Upper lobe of left lung (tissue), 6 donors: ENCODE results near the gene SCN5A. TPM values are rescaled to one million over a fixed set of nuclear protein-coding genes. Genes with fewer than 3 reads are reported as not detected.
A peak's percentile ranks its signal among the peaks of the same experiment; 100 is the strongest.

ENCODE experiments used
- ATAC-seq, 2 donors: fragments of 200-7000 bp; cut with Tn5 transposase; one replicate each; pipeline ENCODE4 v1.9.1; 2022; ENCODE audit warnings: mild to moderate bottlenecking in 2 of 2, moderate library complexity in 2 of 2; ENCODE audit not compliant: low FRiP score in 2 of 2
- DNase-seq, 2 donors: peaks; one replicate each; pipeline ENCODE4 v3.0.0-alpha.2; 2019 to 2020
- H3K27ac ChIP-seq, 4 donors: fragments of 200-600 bp; sonication (generic); one replicate each; pipeline ENCODE4 v1.5.1; 2016 to 2019
- H3K27me3 ChIP-seq, 4 donors: fragments of 200-600 bp; sonication (generic); one replicate each; pipeline ENCODE4 v1.5.1; 2017 to 2019
- H3K36me3 ChIP-seq, 4 donors: fragments of 200-600 bp; sonication (generic); one replicate each; pipeline ENCODE4 v1.5.1; 2016 to 2019
- H3K4me1 ChIP-seq, 4 donors: fragments of 200-600 bp; sonication (generic); one replicate each; pipeline ENCODE4 v1.5.1; 2018 to 2019
- H3K4me3 ChIP-seq, 4 donors: fragments of 200-600 bp; sonication (generic); one replicate each; pipeline ENCODE4 v1.5.1; 2017 to 2019; ENCODE audit warnings: mild to moderate bottlenecking in 2 of 4, moderate library complexity in 1 of 4
- H3K9me3 ChIP-seq, 4 donors: fragments of 200-600 bp; sonication (generic); one replicate each; pipeline ENCODE4 v1.5.1; 2018 to 2019
- CTCF ChIP-seq, 6 experiments: fragments of 450-650 bp in 4 of 6; fragments of 200-600 bp in 2 of 6; sonication (generic) in 2 of 6; IDR thresholded peaks; one replicate each; pipeline ENCODE4 v1.5.1; 2016 to 2019; ENCODE audit warnings: antibody characterized with exemption in 6 of 6
- EP300 ChIP-seq, 4 donors: sonication (generic); formaldehyde crosslinking; IDR thresholded peaks; one replicate each; pipeline ENCODE4 v1.5.1; 2017; ENCODE audit warnings: antibody characterized with exemption in 4 of 4, control low read depth in 2 of 4
- POLR2A ChIP-seq, 4 donors: fragments of 450-650 bp; IDR thresholded peaks; one replicate each; pipeline ENCODE4 v1.5.1; 2016 to 2017; ENCODE audit warnings: antibody characterized with exemption in 4 of 4, mild to moderate bottlenecking in 2 of 4
- POLR2AphosphoS5 ChIP-seq, 2 donors: sonication (generic); formaldehyde crosslinking; IDR thresholded peaks; one replicate each; pipeline ENCODE4 v1.5.1; 2017; ENCODE audit warnings: antibody characterized with exemption in 2 of 2
- WGBS, 2 donors: methylation state at CpG; one replicate each; pipeline ENCODE4 v1.1.5; 2017 to 2018; 5-methylcytosine and 5-hydroxymethylcytosine counted together
- total RNA-seq, 6 donors: library from RNA; depleted of rRNA in 4 of 6; stranded (reverse); fragments of >200 nt in 4 of 6; gene quantifications; one replicate each; pipeline versions ENCODE4 v1.1.0 to v1.2.1, GENCODE V29; 2016 to 2021
- donor health status: DM: no; HTN: no; CAD: no; lungs with moderate emphysema.
- donor health status: DM: no; HTN: yes; CAD: no; lungs with severe emphysema.

SCN5A gene
- total RNA-seq, result under 1 TPM in 5 of 6 donors, not detected in 1; under 0.01 to 0.30 (median 0.10) TPM

- Histone ChIP-seq H3K9me3 (no peaks in the 10 kb centered on the region), H3K27ac (no peak within 1 kb of the TSS), H3K4me3 (peak within 1 kb of the TSS; percentile 14 to 55 (median 50)), H3K36me3 (no peaks in the 10 kb centered on the region), H3K27me3 (peaks cover 0 to 19% (median 7%) of the 10 kb centered on the region in 4 donors), H3K4me1 (peaks cover 13 to 24% (median 17%) of the 10 kb centered on the region in 4 donors)
- ATAC-seq (peak; percentile 9 to 87), DNase-seq (peak; percentile 37 to 91)
- TF ChIP-seq EP300 (IDR thresholded peaks at IDR 0.05) (no peak), POLR2A (IDR thresholded peaks at IDR 0.05) (no peak), CTCF (IDR thresholded peaks at IDR 0.05) (no peak), POLR2AphosphoS5 (IDR thresholded peaks at IDR 0.05) (no peak)
- 5% methylated on average over 6 of the region's 76 CpGs; no CpG with 5 or more reads in 1 of the 2 donors for WGBS, 2 donors
These were observed at the start of gene SCN5A for GRCh38 chr3:38649500-38650247. Gene SCN5A (minus strand): TSS chr3:38649687. CDS start chr3:38633307, 16,380 bp downstream.

GRCh38 chr3:38698760-38699159 is 49.3 kb upstream of the SCN5A start:
- Histone ChIP-seq H3K9me3 (no peaks in the 10 kb centered on the region), H3K4me3 (no peak overlapping the region), H3K4me1 (no peaks in the 10 kb centered on the region), H3K36me3 (no peaks in the 10 kb centered on the region), H3K27me3 (no peaks in the 10 kb centered on the region), H3K27ac (no peak overlapping the region)
- DNase-seq (no peak), ATAC-seq (no peak)
- WGBS, 2 donors, result 84% methylated on average over 5 of the region's 5 CpGs
- TF ChIP-seq POLR2A (IDR thresholded peaks at IDR 0.05) (no peak), CTCF (IDR thresholded peaks at IDR 0.05) (no peak), EP300 (IDR thresholded peaks at IDR 0.05) (no peak), POLR2AphosphoS5 (IDR thresholded peaks at IDR 0.05) (no peak)

GRCh38 chr3:38698061-38698460 is 48.6 kb upstream of the SCN5A start:
- WGBS, 2 donors, result 94 to 95% methylated on average over 11 to 12 of the region's 12 CpGs
- peak in 1 of 2 donors; percentile 10 for DNase-seq
- ATAC-seq, result no peak
- Histone ChIP-seq H3K27me3 (no peaks in the 10 kb centered on the region), H3K36me3 (no peaks in the 10 kb centered on the region), H3K9me3 (no peaks in the 10 kb centered on the region), H3K4me1 (no peaks in the 10 kb centered on the region), H3K27ac (no peak overlapping the region), H3K4me3 (no peak overlapping the region)
- TF ChIP-seq POLR2A (IDR thresholded peaks at IDR 0.05) (no peak), CTCF (IDR thresholded peaks at IDR 0.05) (no peak), POLR2AphosphoS5 (IDR thresholded peaks at IDR 0.05) (no peak), EP300 (IDR thresholded peaks at IDR 0.05) (no peak)

- Histone ChIP-seq H3K9me3 (no peaks in the 10 kb centered on the region), H3K4me3 (no peak overlapping the region), H3K4me1 (no peaks in the 10 kb centered on the region), H3K36me3 (no peaks in the 10 kb centered on the region), H3K27me3 (no peaks in the 10 kb centered on the region), H3K27ac (no peak overlapping the region)
- TF ChIP-seq POLR2A (IDR thresholded peaks at IDR 0.05) (no peak), POLR2AphosphoS5 (IDR thresholded peaks at IDR 0.05) (no peak), EP300 (IDR thresholded peaks at IDR 0.05) (no peak), CTCF (IDR thresholded peaks at IDR 0.05) (no peak)
- ATAC-seq (no peak), DNase-seq (no peak)
- WGBS, 2 donors, result 68 to 83% methylated on average over 2 of the region's 2 CpGs
These were observed 46.5 kb upstream of the SCN5A start for GRCh38 chr3:38696034-38696433.

- Histone ChIP-seq H3K4me3 (no peak overlapping the region), H3K4me1 (no peaks in the 10 kb centered on the region), H3K27ac (no peak overlapping the region), H3K9me3 (no peaks in the 10 kb centered on the region), H3K36me3 (no peaks in the 10 kb centered on the region), H3K27me3 (no peaks in the 10 kb centered on the region)
- TF ChIP-seq CTCF (IDR thresholded peaks at IDR 0.05), result no peak
- TF ChIP-seq EP300 (IDR thresholded peaks at IDR 0.05), result no peak
- no peak for TF ChIP-seq POLR2A (IDR thresholded peaks at IDR 0.05)
- no peak for TF ChIP-seq POLR2AphosphoS5 (IDR thresholded peaks at IDR 0.05)
- ATAC-seq (no peak), DNase-seq (no peak)
- 89 to 97% methylated on average over 2 of the region's 2 CpGs for WGBS, 2 donors
These were observed 40.7 kb upstream of the SCN5A start for GRCh38 chr3:38690185-38690584.
